SK-N-SH treated with all-trans-retinoic acid at 6 μM for 48 hours (cell line): ENCODE data around the gene LRR1.
A peak's percentile ranks its signal among the peaks of the same experiment; 100 is the strongest.

Experiments
- ATAC-seq: fragments of 200-7000 bp; cut with Tn5 transposase; 3 replicates; pipeline ENCODE4 v1.9.1; 2020; ENCODE audit warnings: mild to moderate bottlenecking, moderate library complexity
- ARNTL ChIP-seq: fragments of 450-650 bp; formaldehyde crosslinking; IDR thresholded peaks from 2 replicates; pipeline ENCODE4 v1.5.0; 2020; ENCODE audit warnings: low read depth, mild to moderate bottlenecking, moderate library complexity, borderline replicate concordance
- BACH2 ChIP-seq: fragments of 250-450 bp; sonication (Bioruptor Pico); IDR thresholded peaks from 2 replicates; pipeline ENCODE4 v1.9.0; 2021; ENCODE audit warnings: mild to moderate bottlenecking, borderline replicate concordance
- CSDC2 ChIP-seq: fragments of 250-450 bp; sonication (Bioruptor Pico); IDR thresholded peaks from 2 replicates; pipeline ENCODE4 v1.5.0; 2020; ENCODE audit warnings: mild to moderate bottlenecking, moderate library complexity
- ESRRG ChIP-seq: fragments of 250-450 bp; sonication (Bioruptor Pico); IDR thresholded peaks from 2 replicates; pipeline ENCODE4 v1.6.1; 2021; ENCODE audit warnings: mild to moderate bottlenecking
- GLIS3 ChIP-seq: fragments of 250-450 bp; sonication (Bioruptor Pico); IDR thresholded peaks from 2 replicates; pipeline ENCODE4 v1.5.0; 2020; ENCODE audit warnings: mild to moderate bottlenecking, moderate library complexity
- ISL1 ChIP-seq: fragments of 250-450 bp; sonication (Bioruptor Pico); IDR thresholded peaks from 2 replicates; pipeline ENCODE4 v2.1.2; 2022; ENCODE audit warnings: mild to moderate bottlenecking, moderate library complexity
- OSR1 ChIP-seq: fragments of 250-450 bp; sonication (Bioruptor Pico); IDR thresholded peaks from 2 replicates; pipeline ENCODE4 v1.8.0; 2022; ENCODE audit warnings: moderate library complexity, mild to moderate bottlenecking, inconsistent platforms
- PPARA ChIP-seq: fragments of 250-450 bp; sonication (Bioruptor Pico); IDR thresholded peaks from 2 replicates; pipeline ENCODE4 v1.5.0; 2020; ENCODE audit warnings: mild to moderate bottlenecking, borderline replicate concordance
- RARB ChIP-seq: fragments of 250-450 bp; sonication (Bioruptor Pico); IDR thresholded peaks from 2 replicates; pipeline ENCODE4 v1.8.0; 2021; ENCODE audit warnings: mild to moderate bottlenecking, moderate library complexity
- SNAI2 ChIP-seq: fragments of 250-450 bp; sonication (Bioruptor Pico); IDR thresholded peaks from 2 replicates; pipeline ENCODE4 v1.5.0; 2020; ENCODE audit warnings: mild to moderate bottlenecking, moderate library complexity
- TCF4 ChIP-seq: fragments of 250-450 bp; sonication (Bioruptor Pico); IDR thresholded peaks from 2 replicates; pipeline ENCODE4 v1.8.0; 2021; ENCODE audit warnings: mild to moderate bottlenecking, moderate library complexity, borderline replicate concordance
- TOX ChIP-seq: fragments of 250-450 bp; sonication (Bioruptor Pico); IDR thresholded peaks from 2 replicates; pipeline ENCODE4 v1.8.0; 2021; ENCODE audit warnings: mild to moderate bottlenecking, moderate library complexity, borderline replicate concordance
- ZC3H10 ChIP-seq: fragments of 250-450 bp; sonication (Bioruptor Pico); IDR thresholded peaks from 2 replicates; pipeline ENCODE4 v1.5.1; 2021; ENCODE audit warnings: mild to moderate bottlenecking, moderate library complexity
- ZFP3 ChIP-seq: fragments of 250-450 bp; sonication (Bioruptor Pico); IDR thresholded peaks from 2 replicates; pipeline ENCODE4 v1.5.0; 2020; ENCODE audit warnings: mild to moderate bottlenecking, moderate library complexity
- ZFP30 ChIP-seq: fragments of 450-650 bp; formaldehyde crosslinking; IDR thresholded peaks from 2 replicates; pipeline ENCODE4 v1.5.0; 2022; ENCODE audit warnings: mild to moderate bottlenecking, moderate library complexity
- ZNF565 ChIP-seq: fragments of 450-650 bp; formaldehyde crosslinking; conservative IDR thresholded peaks from 2 replicates; pipeline ENCODE4 v1.5.0; 2020; ENCODE audit warnings: low read depth, mild to moderate bottlenecking, moderate library complexity
- ZNF70 ChIP-seq: fragments of 450-650 bp; formaldehyde crosslinking; IDR thresholded peaks from 2 replicates; pipeline ENCODE4 v1.5.0; 2020; ENCODE audit warnings: mild to moderate bottlenecking, moderate library complexity
- TF ChIP-seq, protein P1 (sequence below): fragments of 250-450 bp; sonication (Bioruptor Pico); IDR thresholded peaks from 2 replicates; pipeline ENCODE4 v1.5.0; 2020; ENCODE audit warnings: mild to moderate bottlenecking, moderate library complexity
- TF ChIP-seq, protein P2 (sequence below): fragments of 250-450 bp; sonication (Bioruptor Pico); IDR thresholded peaks from 2 replicates; pipeline ENCODE4 v1.8.0; 2020; ENCODE audit warnings: mild to moderate bottlenecking, moderate library complexity, borderline replicate concordance
- TF ChIP-seq, protein P3 (sequence below): fragments of 250-450 bp; sonication (Bioruptor Pico); IDR thresholded peaks from 2 replicates; pipeline ENCODE4 v1.5.1; 2020; ENCODE audit warnings: low read depth, mild to moderate bottlenecking, moderate library complexity
- TF ChIP-seq, protein P4 (sequence below): fragments of 250-450 bp; sonication (Bioruptor Pico); IDR thresholded peaks from 2 replicates; pipeline ENCODE4 v1.5.1; 2021; ENCODE audit warnings: mild to moderate bottlenecking, moderate library complexity

LRR1 gene

GRCh38 chr14:49566714-49567113, 32.0 kb upstream of the LRR1 start (continued):
- TF ChIP-seq RARB (no peak), ZNF70 (no peak), ZNF565 (CRISPR knock-in tag) (no peak), TOX (CRISPR knock-in tag) (no peak), BACH2 (CRISPR knock-in tag) (no peak)

DNA sequence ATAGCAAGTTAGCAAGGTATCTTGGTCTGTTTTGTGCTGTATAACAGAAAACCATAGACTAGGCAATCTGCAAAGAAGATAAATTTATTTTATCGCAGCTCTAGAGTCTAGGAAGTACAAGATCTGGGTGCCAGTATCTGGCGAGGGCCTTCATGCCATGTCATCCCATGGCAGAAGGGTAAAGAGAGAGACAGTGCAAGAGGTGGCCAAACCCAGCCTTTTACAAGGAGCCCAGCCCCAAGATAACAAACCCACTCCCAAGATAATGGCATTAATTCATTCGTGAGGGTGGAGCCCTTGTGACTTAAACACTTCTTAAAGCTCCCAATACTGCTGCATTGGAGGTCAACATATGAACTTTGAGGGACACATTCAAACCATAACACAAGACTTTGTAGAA, 29.5 kb upstream of the LRR1 start:
- no peak for ATAC-seq
- no peak for TF ChIP-seq ZNF70
- no peak for TF ChIP-seq ARNTL (CRISPR knock-in tag)
- no peak for TF ChIP-seq CSDC2 (CRISPR knock-in tag)
- no peak for TF ChIP-seq ZFP3
- no peak for TF ChIP-seq ZFP30
- no peak for TF ChIP-seq RARB
- TF ChIP-seq GLIS3 (CRISPR knock-in tag), result no peak

DNA sequence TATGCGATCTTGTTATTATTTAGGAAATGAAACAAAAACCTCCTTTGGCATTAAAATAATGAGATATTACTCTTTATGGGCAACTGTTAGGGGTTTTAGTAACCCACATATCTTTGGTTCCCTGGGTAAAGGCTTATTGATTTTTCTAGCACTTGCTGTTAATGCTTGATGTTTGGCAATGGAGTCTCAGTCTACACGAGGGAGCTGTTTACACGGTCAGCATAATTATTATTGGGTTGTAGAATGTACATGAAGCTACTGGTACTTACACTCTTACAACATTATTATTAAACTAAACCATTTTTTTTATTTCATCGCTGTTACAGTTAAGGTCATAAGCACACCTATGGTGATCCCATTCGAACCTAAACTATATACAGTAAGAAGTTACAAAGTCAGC, 24.7 kb upstream of the LRR1 start:
- ATAC-seq, result no peak
- TF ChIP-seq GLIS3 (CRISPR knock-in tag), result no peak
- TF ChIP-seq PPARA (CRISPR knock-in tag), result no peak
- TF ChIP-seq, protein P1, sequence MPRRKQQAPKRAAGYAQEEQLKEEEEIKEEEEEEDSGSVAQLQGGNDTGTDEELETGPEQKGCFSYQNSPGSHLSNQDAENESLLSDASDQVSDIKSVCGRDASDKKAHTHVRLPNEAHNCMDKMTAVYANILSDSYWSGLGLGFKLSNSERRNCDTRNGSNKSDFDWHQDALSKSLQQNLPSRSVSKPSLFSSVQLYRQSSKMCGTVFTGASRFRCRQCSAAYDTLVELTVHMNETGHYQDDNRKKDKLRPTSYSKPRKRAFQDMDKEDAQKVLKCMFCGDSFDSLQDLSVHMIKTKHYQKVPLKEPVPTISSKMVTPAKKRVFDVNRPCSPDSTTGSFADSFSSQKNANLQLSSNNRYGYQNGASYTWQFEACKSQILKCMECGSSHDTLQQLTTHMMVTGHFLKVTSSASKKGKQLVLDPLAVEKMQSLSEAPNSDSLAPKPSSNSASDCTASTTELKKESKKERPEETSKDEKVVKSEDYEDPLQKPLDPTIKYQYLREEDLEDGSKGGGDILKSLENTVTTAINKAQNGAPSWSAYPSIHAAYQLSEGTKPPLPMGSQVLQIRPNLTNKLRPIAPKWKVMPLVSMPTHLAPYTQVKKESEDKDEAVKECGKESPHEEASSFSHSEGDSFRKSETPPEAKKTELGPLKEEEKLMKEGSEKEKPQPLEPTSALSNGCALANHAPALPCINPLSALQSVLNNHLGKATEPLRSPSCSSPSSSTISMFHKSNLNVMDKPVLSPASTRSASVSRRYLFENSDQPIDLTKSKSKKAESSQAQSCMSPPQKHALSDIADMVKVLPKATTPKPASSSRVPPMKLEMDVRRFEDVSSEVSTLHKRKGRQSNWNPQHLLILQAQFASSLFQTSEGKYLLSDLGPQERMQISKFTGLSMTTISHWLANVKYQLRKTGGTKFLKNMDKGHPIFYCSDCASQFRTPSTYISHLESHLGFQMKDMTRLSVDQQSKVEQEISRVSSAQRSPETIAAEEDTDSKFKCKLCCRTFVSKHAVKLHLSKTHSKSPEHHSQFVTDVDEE (CRISPR knock-in tag), result no peak
- no peak for TF ChIP-seq OSR1 (CRISPR knock-in tag)
- TF ChIP-seq ISL1 (CRISPR knock-in tag), result no peak
- no peak for TF ChIP-seq TOX (CRISPR knock-in tag)

- no peak for ATAC-seq
- TF ChIP-seq, protein P2, sequence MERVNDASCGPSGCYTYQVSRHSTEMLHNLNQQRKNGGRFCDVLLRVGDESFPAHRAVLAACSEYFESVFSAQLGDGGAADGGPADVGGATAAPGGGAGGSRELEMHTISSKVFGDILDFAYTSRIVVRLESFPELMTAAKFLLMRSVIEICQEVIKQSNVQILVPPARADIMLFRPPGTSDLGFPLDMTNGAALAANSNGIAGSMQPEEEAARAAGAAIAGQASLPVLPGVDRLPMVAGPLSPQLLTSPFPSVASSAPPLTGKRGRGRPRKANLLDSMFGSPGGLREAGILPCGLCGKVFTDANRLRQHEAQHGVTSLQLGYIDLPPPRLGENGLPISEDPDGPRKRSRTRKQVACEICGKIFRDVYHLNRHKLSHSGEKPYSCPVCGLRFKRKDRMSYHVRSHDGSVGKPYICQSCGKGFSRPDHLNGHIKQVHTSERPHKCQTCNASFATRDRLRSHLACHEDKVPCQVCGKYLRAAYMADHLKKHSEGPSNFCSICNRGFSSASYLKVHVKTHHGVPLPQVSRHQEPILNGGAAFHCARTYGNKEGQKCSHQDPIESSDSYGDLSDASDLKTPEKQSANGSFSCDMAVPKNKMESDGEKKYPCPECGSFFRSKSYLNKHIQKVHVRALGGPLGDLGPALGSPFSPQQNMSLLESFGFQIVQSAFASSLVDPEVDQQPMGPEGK (CRISPR knock-in tag), result no peak
- TF ChIP-seq OSR1 (CRISPR knock-in tag) (no peak), TCF4 (CRISPR knock-in tag) (no peak), CSDC2 (CRISPR knock-in tag) (no peak), ARNTL (CRISPR knock-in tag) (no peak), ZC3H10 (CRISPR knock-in tag) (no peak)
These were observed 20.6 kb upstream of the LRR1 start for GRCh38 chr14:49578141-49578540.

- TF ChIP-seq GLIS3 (CRISPR knock-in tag) (no peak), ESRRG (CRISPR knock-in tag) (no peak), ZC3H10 (CRISPR knock-in tag) (no peak), PPARA (CRISPR knock-in tag) (no peak), BACH2 (CRISPR knock-in tag) (no peak), ZNF70 (no peak), ARNTL (CRISPR knock-in tag) (no peak), ISL1 (CRISPR knock-in tag) (no peak), ZFP30 (no peak), TCF4 (CRISPR knock-in tag) (no peak), OSR1 (CRISPR knock-in tag) (no peak), SNAI2 (CRISPR knock-in tag) (no peak), TOX (CRISPR knock-in tag) (no peak)
- TF ChIP-seq, protein P3, sequence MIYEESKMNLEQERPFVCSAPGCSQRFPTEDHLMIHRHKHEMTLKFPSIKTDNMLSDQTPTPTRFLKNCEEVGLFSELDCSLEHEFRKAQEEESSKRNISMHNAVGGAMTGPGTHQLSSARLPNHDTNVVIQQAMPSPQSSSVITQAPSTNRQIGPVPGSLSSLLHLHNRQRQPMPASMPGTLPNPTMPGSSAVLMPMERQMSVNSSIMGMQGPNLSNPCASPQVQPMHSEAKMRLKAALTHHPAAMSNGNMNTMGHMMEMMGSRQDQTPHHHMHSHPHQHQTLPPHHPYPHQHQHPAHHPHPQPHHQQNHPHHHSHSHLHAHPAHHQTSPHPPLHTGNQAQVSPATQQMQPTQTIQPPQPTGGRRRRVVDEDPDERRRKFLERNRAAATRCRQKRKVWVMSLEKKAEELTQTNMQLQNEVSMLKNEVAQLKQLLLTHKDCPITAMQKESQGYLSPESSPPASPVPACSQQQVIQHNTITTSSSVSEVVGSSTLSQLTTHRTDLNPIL (CRISPR knock-in tag), result no peak
- TF ChIP-seq, protein P2 (CRISPR knock-in tag), result no peak
- TF ChIP-seq, protein P4, sequence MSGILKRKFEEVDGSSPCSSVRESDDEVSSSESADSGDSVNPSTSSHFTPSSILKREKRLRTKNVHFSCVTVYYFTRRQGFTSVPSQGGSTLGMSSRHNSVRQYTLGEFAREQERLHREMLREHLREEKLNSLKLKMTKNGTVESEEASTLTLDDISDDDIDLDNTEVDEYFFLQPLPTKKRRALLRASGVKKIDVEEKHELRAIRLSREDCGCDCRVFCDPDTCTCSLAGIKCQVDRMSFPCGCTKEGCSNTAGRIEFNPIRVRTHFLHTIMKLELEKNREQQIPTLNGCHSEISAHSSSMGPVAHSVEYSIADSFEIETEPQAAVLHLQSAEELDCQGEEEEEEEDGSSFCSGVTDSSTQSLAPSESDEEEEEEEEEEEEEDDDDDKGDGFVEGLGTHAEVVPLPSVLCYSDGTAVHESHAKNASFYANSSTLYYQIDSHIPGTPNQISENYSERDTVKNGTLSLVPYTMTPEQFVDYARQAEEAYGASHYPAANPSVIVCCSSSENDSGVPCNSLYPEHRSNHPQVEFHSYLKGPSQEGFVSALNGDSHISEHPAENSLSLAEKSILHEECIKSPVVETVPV (CRISPR knock-in tag), result no peak
- peak; percentile 29; the same call in 2 of the 3 replicates for ATAC-seq
These were observed 18.9 kb upstream of the LRR1 start for GRCh38 chr14:49579841-49580240.
